PC-9 (cell line): ENCODE measurements around the gene SLC12A3. TPM values are rescaled to one million over a fixed set of nuclear protein-coding genes. Genes with fewer than 3 reads are reported as not detected.
"Not testable (repeated sequence)": the region's sequence is repeated elsewhere in the genome, so short reads cannot be mapped to it uniquely, and the experiment has no call there.

Source experiments
- BruUV-seq: library from RNA; stranded (reverse); fragments of 400-500 nt; replicated peaks from 2 replicates; lab custom pipeline; 2021; lab: Mats Ljungman, UMichigan
- CTCF ChIA-PET: fragments of 300-600 bp; sonication (Branson Sonifier 250); formaldehyde crosslinking; loops from one replicate; lab custom pipeline; 2022; ENCODE audit warnings: antibody characterized with exemption; lab: Charles Lee
- POLR2A ChIA-PET: fragments of 300-600 bp; sonication (Branson Sonifier 250); formaldehyde crosslinking; loops from one replicate; lab custom pipeline; 2022; ENCODE audit warnings: antibody characterized with exemption; ENCODE audit not compliant: unreplicated experiment; lab: Charles Lee
- DNase-seq, 2 experiments: peaks; one replicate each; pipeline versions ENCODE4 v3.0.0 to v3.0.0-alpha.2; 2015 to 2022; ENCODE audit warnings: mixed read lengths in 1 of 2
- H2AFZ ChIP-seq: fragments of 200-600 bp; sonication (generic); 2 replicates; pipeline ENCODE4 v1.8.1; 2017; ENCODE audit warnings: antibody characterized with exemption
- H3F3A ChIP-seq: fragments of 200-600 bp; sonication (generic); 2 replicates; pipeline ENCODE4 v1.8.1; 2017; ENCODE audit warnings: antibody characterized with exemption, mild to moderate bottlenecking, low read depth; ENCODE audit not compliant: insufficient read depth
- H3K27ac ChIP-seq: fragments of 200-600 bp; sonication (generic); 2 replicates; pipeline ENCODE4 v1.6.1; 2016; ENCODE audit warnings: mixed run types
- H3K27me3 ChIP-seq: fragments of 200-600 bp; sonication (generic); 2 replicates; pipeline ENCODE4 v1.6.1; 2016; ENCODE audit warnings: low read depth, mixed run types; ENCODE audit not compliant: insufficient read depth
- H3K36me3 ChIP-seq: fragments of 200-600 bp; sonication (generic); 2 replicates; pipeline ENCODE4 v1.6.1; 2016; ENCODE audit warnings: low read depth, mixed run types
- H3K4me1 ChIP-seq: fragments of 200-600 bp; sonication (generic); replicated peaks from 2 replicates; pipeline ENCODE4 v1.6.1; 2016; ENCODE audit warnings: mixed run types; ENCODE audit not compliant: insufficient read depth
- H3K4me2 ChIP-seq: fragments of 200-600 bp; sonication (generic); 2 replicates; pipeline ENCODE4 v1.6.1; 2017; ENCODE audit warnings: mixed run types
- H3K4me3 ChIP-seq: fragments of 200-600 bp; sonication (generic); 2 replicates; pipeline ENCODE4 v1.6.1; 2016; ENCODE audit warnings: mixed run types
- H3K79me2 ChIP-seq: fragments of 200-600 bp; sonication (generic); 2 replicates; pipeline ENCODE4 v1.6.1; 2017; ENCODE audit warnings: low read depth, mixed run types
- H3K9me2 ChIP-seq: fragments of 200-600 bp; sonication (generic); 2 replicates; pipeline ENCODE4 v1.8.1; 2017; ENCODE audit warnings: mild to moderate bottlenecking; ENCODE audit not compliant: insufficient read depth
- H3K9me3 ChIP-seq: fragments of 200-600 bp; sonication (generic); 2 replicates; pipeline ENCODE4 v1.8.1; 2016; ENCODE audit warnings: low read depth; ENCODE audit not compliant: insufficient read depth
- H4K20me1 ChIP-seq: fragments of 200-600 bp; sonication (generic); 2 replicates; pipeline ENCODE4 v1.8.1; 2017; ENCODE audit not compliant: insufficient read depth
- EZH2 ChIP-seq: fragments of 200-600 bp; sonication (generic); IDR thresholded peaks from 2 replicates; pipeline ENCODE4 v1.8.0; 2017; ENCODE audit warnings: antibody characterized with exemption, low read depth
- intact Hi-C: fragments of 100-400 bp; cut with micrococcal nuclease; formaldehyde crosslinking; loops from one replicate; pipeline ENCODE4 v1.10.0; 2022; ENCODE audit not compliant: unreplicated experiment
- total RNA-seq: library from RNA; stranded (reverse); gene quantifications from 2 replicates; pipeline ENCODE4 v1.2.3, GENCODE V29; 2021
- TF ChIP-seq, protein P1 (sequence below): fragments of 200-600 bp; sonication (generic); conservative IDR thresholded peaks from 2 replicates; pipeline ENCODE4 v1.6.1; 2017; ENCODE audit warnings: mixed run types, antibody characterized with exemption, mild to moderate bottlenecking, moderate library complexity

The SLC12A3 gene
- total RNA-seq, 1 experiment from 2014 or later: 0.26 TPM

GRCh38 chr16:56933828-56934598 is 69.0 kb downstream of the SLC12A3 start:
- TF ChIP-seq, protein P1, sequence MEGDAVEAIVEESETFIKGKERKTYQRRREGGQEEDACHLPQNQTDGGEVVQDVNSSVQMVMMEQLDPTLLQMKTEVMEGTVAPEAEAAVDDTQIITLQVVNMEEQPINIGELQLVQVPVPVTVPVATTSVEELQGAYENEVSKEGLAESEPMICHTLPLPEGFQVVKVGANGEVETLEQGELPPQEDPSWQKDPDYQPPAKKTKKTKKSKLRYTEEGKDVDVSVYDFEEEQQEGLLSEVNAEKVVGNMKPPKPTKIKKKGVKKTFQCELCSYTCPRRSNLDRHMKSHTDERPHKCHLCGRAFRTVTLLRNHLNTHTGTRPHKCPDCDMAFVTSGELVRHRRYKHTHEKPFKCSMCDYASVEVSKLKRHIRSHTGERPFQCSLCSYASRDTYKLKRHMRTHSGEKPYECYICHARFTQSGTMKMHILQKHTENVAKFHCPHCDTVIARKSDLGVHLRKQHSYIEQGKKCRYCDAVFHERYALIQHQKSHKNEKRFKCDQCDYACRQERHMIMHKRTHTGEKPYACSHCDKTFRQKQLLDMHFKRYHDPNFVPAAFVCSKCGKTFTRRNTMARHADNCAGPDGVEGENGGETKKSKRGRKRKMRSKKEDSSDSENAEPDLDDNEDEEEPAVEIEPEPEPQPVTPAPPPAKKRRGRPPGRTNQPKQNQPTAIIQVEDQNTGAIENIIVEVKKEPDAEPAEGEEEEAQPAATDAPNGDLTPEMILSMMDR: no peak
- TF ChIP-seq EZH2: no peak
- H3K79me2 ChIP-seq: peaks cover 49% of the 10 kb centered on the region
- no peak overlapping the region for H2AFZ ChIP-seq
- no peaks in the 10 kb centered on the region for H3K27me3 ChIP-seq
- no peak for DNase-seq
- ChIA-PET CTCF (interaction anchor here (0.7 kb wide), 1 partner anchor 118 kb away, joined by 18 read pairs; no protein-coding TSS in a partner anchor), POLR2A (interaction anchor here (0.6 kb wide), 1 partner anchor 13 kb away, joined by 3 read pairs; no protein-coding TSS in a partner anchor)
- H3K9me3 ChIP-seq: no peaks in the 10 kb centered on the region
- H3F3A ChIP-seq: peaks cover 31% of the 10 kb centered on the region
- H3K36me3 ChIP-seq: peaks cover 52% of the 10 kb centered on the region
- H3K4me1 ChIP-seq: peaks cover 25% of the 10 kb centered on the region
- no peaks in the 10 kb centered on the region for H3K9me2 ChIP-seq
- peaks cover 46% of the 10 kb centered on the region for H4K20me1 ChIP-seq
- BruUV-seq: no TSS peak
- H3K4me3 ChIP-seq: peak overlapping the region; percentile 97
- peak overlapping the region; percentile 85 for H3K4me2 ChIP-seq
- H3K27ac ChIP-seq: peak overlapping the region; percentile 91
- intact Hi-C loops: loop anchor here (1.0 kb wide), 2 partner anchors 11 to 63 kb away; no protein-coding TSS in a partner anchor

GRCh38 chr16:56934599-56935145 is 69.7 kb downstream of the SLC12A3 start:
- ChIA-PET POLR2A (interaction anchor here (0.6 kb wide), 1 partner anchor 14 kb away, joined by 3 read pairs; no protein-coding TSS in a partner anchor), CTCF (interaction anchor here (0.7 kb wide), 1 partner anchor 119 kb away, joined by 18 read pairs; no protein-coding TSS in a partner anchor)
- H3K27me3 ChIP-seq, intact Hi-C loops, DNase-seq, H3K9me3 ChIP-seq, H3K9me2 ChIP-seq, BruUV-seq, H3K27ac ChIP-seq, H2AFZ ChIP-seq: not testable (repeated sequence)
- peaks cover 49% of the 10 kb centered on the region for H3K79me2 ChIP-seq
- H4K20me1 ChIP-seq: peaks cover 53% of the 10 kb centered on the region
- H3K4me2 ChIP-seq: peak overlapping the region; percentile 85
- peak overlapping the region; percentile 97; the same call in 1 of the 2 replicates for H3K4me3 ChIP-seq
- peaks cover 58% of the 10 kb centered on the region for H3K36me3 ChIP-seq
- H3F3A ChIP-seq: peaks cover 31% of the 10 kb centered on the region
- H3K4me1 ChIP-seq: peaks cover 25% of the 10 kb centered on the region

DNA sequence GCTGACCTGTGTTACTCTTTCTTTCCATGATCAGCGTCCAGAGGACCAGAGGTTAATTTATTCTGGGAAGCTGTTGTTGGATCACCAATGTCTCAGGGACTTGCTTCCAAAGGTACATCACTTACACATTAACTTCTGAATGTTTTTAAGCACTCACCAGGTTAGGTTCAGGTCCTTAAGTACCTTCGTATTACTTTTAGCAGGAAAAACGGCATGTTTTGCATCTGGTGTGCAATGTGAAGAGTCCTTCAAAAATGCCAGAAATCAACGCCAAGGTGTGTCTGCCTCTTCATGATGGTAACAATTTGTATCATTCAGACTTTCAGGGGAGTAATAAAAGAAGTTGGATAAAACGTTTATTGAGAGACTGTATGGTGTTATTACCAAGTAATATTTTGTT is 70.2 kb downstream of the SLC12A3 start:
- Histone ChIP-seq H3K36me3 (peaks cover 64% of the 10 kb centered on the region), H4K20me1 (peaks cover 58% of the 10 kb centered on the region), H3K4me3 (no peak overlapping the region), H3K27ac (no peak overlapping the region), H3K27me3 (no peaks in the 10 kb centered on the region), H3K4me2 (peak overlapping the region; percentile 85), H3K9me3 (no peaks in the 10 kb centered on the region), H3K4me1 (peaks cover 25% of the 10 kb centered on the region), H2AFZ (no peak overlapping the region), H3F3A (peaks cover 37% of the 10 kb centered on the region), H3K9me2 (no peaks in the 10 kb centered on the region), H3K79me2 (peaks cover 49% of the 10 kb centered on the region)
- intact Hi-C loops: no loop called here
- no TSS peak for BruUV-seq
- DNase-seq: no peak
- no peak for TF ChIP-seq EZH2
- TF ChIP-seq, protein P1: no peak
- ChIA-PET POLR2A (no interaction called here), CTCF (no interaction called here)
